ENCODE measurements around the gene LRRC18. TPM values are rescaled to one million over a fixed set of nuclear protein-coding genes. Genes with fewer than 3 reads are reported as not detected.

The LRRC18 gene
- total RNA-seq, 1 experiment from 2014 or later, result not detected

- H3K27me3 ChIP-seq (ENCODE audit: low read length), result peaks cover 76% of the 10 kb centered on the region
- no peak overlapping the region for H2AFZ ChIP-seq (ENCODE audit: low read length)
- H3K9me2 ChIP-seq (replicated peaks; ENCODE audit: low read length), result no peaks in the 10 kb centered on the region
- no peak overlapping the region for H3K4me3 ChIP-seq (ENCODE audit: low read length)
- no peak overlapping the region for H3K27ac ChIP-seq (ENCODE audit: low read length)
- no peaks in the 10 kb centered on the region for H3K36me3 ChIP-seq (ENCODE audit: low read depth, low read length)
- H4K20me1 ChIP-seq (ENCODE audit: low read length), result no peaks in the 10 kb centered on the region
- intact Hi-C loops (cut with micrococcal nuclease), result no loop called here
- DNase-seq, result no peak
- H3K79me2 ChIP-seq (ENCODE audit: low read length), result no peaks in the 10 kb centered on the region
- no peak for ATAC-seq
- TF ChIP-seq EZH2 (IDR thresholded peaks at IDR 0.05; ENCODE audit: low read length, unreplicated experiment), result no peak
- no peak for TF ChIP-seq CTCF (conservative IDR thresholded peaks at IDR 0.05; ENCODE audit: low read depth, low read length)
- no peak for TF ChIP-seq EZH2phosphoT487 (IDR thresholded peaks at IDR 0.05; ENCODE audit: borderline replicate concordance, low read length)
- POLR2A ChIA-PET (ENCODE audit: unreplicated experiment), result no interaction called here
- H3K4me1 ChIP-seq (ENCODE audit: insufficient read depth, low read length), result peaks cover 5% of the 10 kb centered on the region; the same call in 1 of the 2 replicates
- no peaks in the 10 kb centered on the region for H3K9me3 ChIP-seq (ENCODE audit: low read length)
- H3F3A ChIP-seq (ENCODE audit: low read length, unreplicated experiment), result no peaks in the 10 kb centered on the region
- H3K4me2 ChIP-seq (ENCODE audit: low read length), result no peak overlapping the region
- CTCF ChIA-PET, result no interaction called here
- no TSS peak for BruUV-seq (replicated peaks)
- H3K9ac ChIP-seq (ENCODE audit: low read length), result no peak overlapping the region
These were observed 4.5 kb upstream of the LRRC18 start for GRCh38 chr10:48944171-48944570.

GRCh38 chr10:48943096-48943495 lies 3.5 kb upstream of the LRRC18 start:
- no peak overlapping the region for H3K4me2 ChIP-seq (ENCODE audit: low read length)
- no peak overlapping the region for H3K27ac ChIP-seq (ENCODE audit: low read length)
- POLR2A ChIA-PET (ENCODE audit: unreplicated experiment), result no interaction called here
- CTCF ChIA-PET, result no interaction called here
- H3K4me1 ChIP-seq (ENCODE audit: insufficient read depth, low read length), result peaks cover 5% of the 10 kb centered on the region; the same call in 1 of the 2 replicates
- no peaks in the 10 kb centered on the region for H3F3A ChIP-seq (ENCODE audit: low read length, unreplicated experiment)
- DNase-seq (no peak), ATAC-seq (no peak)
- H4K20me1 ChIP-seq (ENCODE audit: low read length), result no peaks in the 10 kb centered on the region
- H3K79me2 ChIP-seq (ENCODE audit: low read length), result no peaks in the 10 kb centered on the region
- no peak overlapping the region for H3K9ac ChIP-seq (ENCODE audit: low read length)
- TF ChIP-seq EZH2phosphoT487 (IDR thresholded peaks at IDR 0.05; ENCODE audit: borderline replicate concordance, low read length) (no peak), CTCF (conservative IDR thresholded peaks at IDR 0.05; ENCODE audit: low read depth, low read length) (no peak), EZH2 (IDR thresholded peaks at IDR 0.05; ENCODE audit: low read length, unreplicated experiment) (no peak)
- no peaks in the 10 kb centered on the region for H3K9me3 ChIP-seq (ENCODE audit: low read length)
- intact Hi-C loops (cut with micrococcal nuclease), result no loop called here
- no peak overlapping the region for H3K4me3 ChIP-seq (ENCODE audit: low read length)
- peaks cover 78% of the 10 kb centered on the region for H3K27me3 ChIP-seq (ENCODE audit: low read length)
- H2AFZ ChIP-seq (ENCODE audit: low read length), result no peak overlapping the region
- BruUV-seq (replicated peaks), result no TSS peak
- H3K36me3 ChIP-seq (ENCODE audit: low read depth, low read length), result no peaks in the 10 kb centered on the region
- H3K9me2 ChIP-seq (replicated peaks; ENCODE audit: low read length), result no peaks in the 10 kb centered on the region

GRCh38 chr10:48941427-48942075 lies 1.9 kb upstream of the LRRC18 start:
- no peak overlapping the region for H2AFZ ChIP-seq (ENCODE audit: low read length)
- CTCF ChIA-PET, result no interaction called here
- no peaks in the 10 kb centered on the region for H3F3A ChIP-seq (ENCODE audit: low read length, unreplicated experiment)
- intact Hi-C loops (cut with micrococcal nuclease), result no loop called here
- peaks cover 89% of the 10 kb centered on the region for H3K27me3 ChIP-seq (ENCODE audit: low read length)
- no peaks in the 10 kb centered on the region for H3K9me3 ChIP-seq (ENCODE audit: low read length)
- no peak overlapping the region for H3K27ac ChIP-seq (ENCODE audit: low read length)
- H3K36me3 ChIP-seq (ENCODE audit: low read depth, low read length), result no peaks in the 10 kb centered on the region
- TF ChIP-seq CTCF (conservative IDR thresholded peaks at IDR 0.05; ENCODE audit: low read depth, low read length) (no peak), EZH2 (IDR thresholded peaks at IDR 0.05; ENCODE audit: low read length, unreplicated experiment) (no peak), EZH2phosphoT487 (IDR thresholded peaks at IDR 0.05; ENCODE audit: borderline replicate concordance, low read length) (no peak)
- no peak overlapping the region for H3K9ac ChIP-seq (ENCODE audit: low read length)
- no peaks in the 10 kb centered on the region for H3K79me2 ChIP-seq (ENCODE audit: low read length)
- no peak overlapping the region for H3K4me3 ChIP-seq (ENCODE audit: low read length)
- DNase-seq (no peak), ATAC-seq (no peak)
- H4K20me1 ChIP-seq (ENCODE audit: low read length), result no peaks in the 10 kb centered on the region
- H3K4me2 ChIP-seq (ENCODE audit: low read length), result no peak overlapping the region
- H3K4me1 ChIP-seq (ENCODE audit: insufficient read depth, low read length), result no peaks in the 10 kb centered on the region
- POLR2A ChIA-PET (ENCODE audit: unreplicated experiment), result no interaction called here
- no TSS peak for BruUV-seq (replicated peaks)
- H3K9me2 ChIP-seq (replicated peaks; ENCODE audit: low read length), result no peaks in the 10 kb centered on the region
